K562 (cell line): ENCODE results near the gene ECSIT. TPM values are rescaled to one million over a fixed set of nuclear protein-coding genes. Genes with fewer than 3 reads are reported as not detected.

Experiments used
- CEBPB ChIP-seq: fragments of 450-650 bp; IDR thresholded peaks from 2 replicates; pipeline ENCODE4 v1.6.1; 2016; ENCODE audit warnings: missing genetic modification characterization, missing compliant biosample characterization
- CEBPG ChIP-seq, 3 experiments: fragments of 200-800 bp in 1 of 3; sonication (Bioruptor generic) in 1 of 3; sonication (generic) in 1 of 3; formaldehyde crosslinking in 1 of 3; IDR thresholded peaks in 2 of 3; conservative IDR thresholded peaks in 1 of 3; 2 replicates each; pipeline versions ENCODE4 v1.6.1 to v1.8.0; 2016 to 2022; ENCODE audit warnings: missing compliant biosample characterization in 2 of 3, missing genetic modification characterization in 2 of 3, mild to moderate bottlenecking in 1 of 3, missing genetic modification reagents in 1 of 3
- HLTF ChIP-seq: fragments of 450-650 bp; IDR thresholded peaks from 2 replicates; pipeline ENCODE4 v1.6.1; 2016
- ID3 ChIP-seq, 2 experiments: fragments of 250-450 bp in 1 of 2; fragments of 450-650 bp in 1 of 2; sonication (Bioruptor Pico) in 1 of 2; IDR thresholded peaks; 2 replicates each; pipeline versions ENCODE4 v1.6.1 to v1.8.0; 2016 to 2021; ENCODE audit warnings: mild to moderate bottlenecking in 2 of 2, moderate library complexity in 2 of 2, missing compliant biosample characterization in 1 of 2, missing genetic modification characterization in 1 of 2
- IRF2 ChIP-seq: sonication (generic); formaldehyde crosslinking; IDR thresholded peaks from 2 replicates; pipeline ENCODE4 v1.8.1; 2022; ENCODE audit warnings: mild to moderate bottlenecking, missing genetic modification reagents
- IRF9 ChIP-seq: fragments of 450-650 bp; IDR thresholded peaks from 2 replicates; pipeline ENCODE4 v1.6.1; 2016; ENCODE audit warnings: missing biosample characterization, missing genetic modification characterization
- NFATC3 ChIP-seq: fragments of 450-650 bp; IDR thresholded peaks from 2 replicates; pipeline ENCODE4 v1.6.1; 2017; ENCODE audit warnings: mild to moderate bottlenecking
- RBM14 ChIP-seq: fragments of 200-400 bp; formaldehyde crosslinking; IDR thresholded peaks from 2 replicates; pipeline ENCODE4 v1.6.1; 2018; ENCODE audit warnings: low read depth, mild to moderate bottlenecking, low read length, moderate library complexity, borderline replicate concordance; ENCODE audit not compliant: insufficient read depth
- ZNF318 ChIP-seq, 2 experiments: fragments of 450-650 bp; IDR thresholded peaks; 2 replicates each; pipeline ENCODE4 v1.6.1; 2016; ENCODE audit warnings: mild to moderate bottlenecking in 2 of 2, borderline replicate concordance in 1 of 2, low read depth in 1 of 2, moderate library complexity in 1 of 2
- ZNF77 ChIP-seq: fragments of 250-450 bp; sonication (Bioruptor Pico); IDR thresholded peaks from 2 replicates; pipeline ENCODE4 v1.5.0; 2020
- polyA plus RNA-seq, 8 experiments: library from polyadenylated mRNA; depleted of rRNA in 4 of 8; stranded (reverse) in 5 of 8; unstranded in 3 of 8; fragments of >200 nt; fragmentation: Nextera tagmentation in 2 of 8; fragmentation: Illumina TruSeq in 1 of 8; extraction: Ambion mirVana in 2 of 8; extraction: Trizol in 1 of 8; gene quantifications; 2 replicates each; pipeline versions ENCODE4 v1.2.1 to v1.2.3, GENCODE V29; 2011 to 2014; ENCODE audit warnings: inconsistent platforms in 1 of 8, missing spikeins in 1 of 8
- total RNA-seq, 7 experiments: library from RNA; depleted of rRNA in 6 of 7; stranded (reverse); fragments of >200 nt in 6 of 7; fragmentation: Illumina TruSeq in 2 of 7; extraction: Trizol in 2 of 7; gene quantifications; 2 replicates each; pipeline versions ENCODE4 v1.2.1 to v1.2.3, GENCODE V29; 2011 to 2021; ENCODE audit warnings: low replicate concordance in 1 of 7
- TF ChIP-seq, protein P1 (sequence below), 2 experiments: fragments of 450-650 bp in 1 of 2; IDR thresholded peaks; 2 replicates each; pipeline ENCODE4 v1.6.1; 2011 to 2017; ENCODE audit warnings: low read depth in 2 of 2, antibody characterized with exemption in 1 of 2, borderline replicate concordance in 1 of 2, low read length in 1 of 2, mild to moderate bottlenecking in 1 of 2, mixed read lengths in 1 of 2; ENCODE audit not compliant: control insufficient read depth in 1 of 2

ECSIT gene
- total and polyA plus RNA-seq, 9 of the 15 experiments (the other 6 are each of a cell fraction or from before 2014, with no cell fraction given), result 1.1 to 82.5 (median 43.9) TPM

DNA sequence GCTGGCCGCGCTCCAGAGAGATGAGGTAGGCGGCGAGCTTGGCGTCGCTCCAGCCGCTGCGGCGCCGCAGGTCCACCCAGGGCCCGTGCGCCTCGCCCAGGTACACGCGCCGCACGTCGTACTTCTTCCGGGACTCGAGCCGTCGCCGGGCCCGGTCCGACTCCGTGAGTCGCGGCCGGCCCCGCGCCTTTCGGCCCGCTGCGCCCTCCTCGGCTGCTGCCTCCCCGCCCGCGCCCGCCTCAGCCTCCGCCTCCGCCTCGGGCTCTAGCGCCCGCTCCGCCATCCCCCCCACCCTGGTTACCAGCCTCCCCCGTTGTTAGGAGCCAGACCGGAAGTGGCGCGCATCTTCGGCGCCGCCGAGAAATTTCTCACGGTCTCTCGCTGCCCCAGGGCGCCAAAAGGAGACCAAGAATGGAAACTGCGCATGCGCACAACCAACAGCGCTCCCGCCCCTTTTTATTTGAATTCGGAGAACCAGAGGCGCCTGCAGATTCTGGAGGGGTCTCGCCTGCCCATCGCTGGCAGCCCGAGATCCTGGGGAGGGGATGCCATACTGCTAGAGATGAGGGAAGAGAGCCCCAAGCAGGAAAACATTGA is 23.3 kb downstream of the ECSIT start, which contains the start of gene ZNF653 (continued):
- no peak for TF ChIP-seq ZNF318 (IDR thresholded peaks at IDR 0.05; ENCODE audit: borderline replicate concordance in 1 of 2, low read depth in 1 of 2)
- TF ChIP-seq HLTF, result no peak
- no peak for TF ChIP-seq ZNF77 (CRISPR knock-in tag)
- TF ChIP-seq IRF9 (tag), result no peak
- no peak for TF ChIP-seq ID3 (CRISPR knock-in tag; IDR thresholded peaks at IDR 0.05)
- no peak for TF ChIP-seq ID3 (tag; IDR thresholded peaks at IDR 0.05)
- TF ChIP-seq RBM14, result no peak
- no peak for TF ChIP-seq NFATC3
- no peak for TF ChIP-seq CEBPB
- no peak for TF ChIP-seq IRF2 (CRISPR knock-in tag)
- TF ChIP-seq, protein P1, sequence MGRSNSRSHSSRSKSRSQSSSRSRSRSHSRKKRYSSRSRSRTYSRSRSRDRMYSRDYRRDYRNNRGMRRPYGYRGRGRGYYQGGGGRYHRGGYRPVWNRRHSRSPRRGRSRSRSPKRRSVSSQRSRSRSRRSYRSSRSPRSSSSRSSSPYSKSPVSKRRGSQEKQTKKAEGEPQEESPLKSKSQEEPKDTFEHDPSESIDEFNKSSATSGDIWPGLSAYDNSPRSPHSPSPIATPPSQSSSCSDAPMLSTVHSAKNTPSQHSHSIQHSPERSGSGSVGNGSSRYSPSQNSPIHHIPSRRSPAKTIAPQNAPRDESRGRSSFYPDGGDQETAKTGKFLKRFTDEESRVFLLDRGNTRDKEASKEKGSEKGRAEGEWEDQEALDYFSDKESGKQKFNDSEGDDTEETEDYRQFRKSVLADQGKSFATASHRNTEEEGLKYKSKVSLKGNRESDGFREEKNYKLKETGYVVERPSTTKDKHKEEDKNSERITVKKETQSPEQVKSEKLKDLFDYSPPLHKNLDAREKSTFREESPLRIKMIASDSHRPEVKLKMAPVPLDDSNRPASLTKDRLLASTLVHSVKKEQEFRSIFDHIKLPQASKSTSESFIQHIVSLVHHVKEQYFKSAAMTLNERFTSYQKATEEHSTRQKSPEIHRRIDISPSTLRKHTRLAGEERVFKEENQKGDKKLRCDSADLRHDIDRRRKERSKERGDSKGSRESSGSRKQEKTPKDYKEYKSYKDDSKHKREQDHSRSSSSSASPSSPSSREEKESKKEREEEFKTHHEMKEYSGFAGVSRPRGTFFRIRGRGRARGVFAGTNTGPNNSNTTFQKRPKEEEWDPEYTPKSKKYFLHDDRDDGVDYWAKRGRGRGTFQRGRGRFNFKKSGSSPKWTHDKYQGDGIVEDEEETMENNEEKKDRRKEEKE (IDR thresholded peaks at IDR 0.05; ENCODE audit: borderline replicate concordance in 1 of 2, control insufficient read depth in 1 of 2, low read depth in 2 of 2, low read length in 1 of 2), result no peak
- no peak for TF ChIP-seq CEBPG (CRISPR knock-in tag; IDR thresholded peaks at IDR 0.05)
- no peak for TF ChIP-seq CEBPG (tag; conservative IDR thresholded peaks at IDR 0.05 in 1 of 2, IDR thresholded peaks at IDR 0.05 in 1 of 2)
